ENCODE results near the gene MIF. TPM values are rescaled to one million over a fixed set of nuclear protein-coding genes. Genes with fewer than 3 reads are reported as not detected.

Gene MIF
- total RNA-seq, 2 experiments from 2014 or later: 1,485 to 1,525 TPM

GRCh38 chr22:23908587-23909205 is 14.5 kb downstream of the MIF start:
- ChIA-PET CTCF (interaction anchor here (1.2 kb wide), 1 partner anchor 15 kb away, joined by 8 read pairs; the partner anchor contains the start of gene MIF), POLR2A (interaction anchor here (1.0 to 9.5 kb wide), 2 partner anchors 11 to 51 kb away, joined by 3 to 125 read pairs; partner anchors contain the start of genes MIF and SLC2A11)
- Mint-ChIP-seq H3K36me3 (ENCODE audit: low read depth) (peaks cover 7% of the 10 kb centered on the region), H3K27me3 (no peaks in the 10 kb centered on the region), H3K4me3 (no peak overlapping the region), H3K4me1 (ENCODE audit: low read depth) (peaks cover 15% of the 10 kb centered on the region), H3K27ac (no peak overlapping the region), H3K9me3 (no peaks in the 10 kb centered on the region)
- ATAC-seq: no peak
- no peak for TF ChIP-seq CTCF (IDR thresholded peaks at IDR 0.05)
- no peak for DNase-seq
- intact Hi-C loops (cut with micrococcal nuclease): no loop called here

DNA sequence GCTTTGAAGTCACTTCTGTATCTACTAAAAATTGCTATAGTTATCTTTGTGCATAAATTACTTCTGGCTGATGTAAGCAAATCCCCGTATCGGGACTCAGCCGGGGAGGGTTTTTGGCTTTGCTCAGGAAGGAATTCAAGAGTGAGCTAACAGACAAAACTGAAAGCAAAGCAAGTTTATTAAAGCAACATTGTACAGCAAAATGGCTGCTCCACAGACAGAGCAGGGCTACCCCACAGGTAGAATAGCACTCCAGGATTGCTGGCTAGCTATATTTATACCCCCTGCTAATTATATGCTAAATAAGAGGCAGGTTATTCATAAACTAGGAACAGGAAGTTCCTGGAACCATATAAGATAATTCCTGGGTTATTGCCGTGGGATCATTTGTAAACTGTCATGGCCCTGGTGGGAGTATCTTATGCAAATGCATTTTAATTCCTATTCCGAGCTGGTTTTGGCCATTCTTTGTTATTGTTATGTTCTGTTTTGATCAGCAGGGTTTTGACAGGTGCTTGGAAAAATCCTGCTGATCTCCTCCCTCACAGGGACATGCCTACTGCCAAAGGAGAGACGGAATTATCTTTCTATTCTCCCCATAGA is 15.2 kb downstream of the MIF start:
- H3K27me3 Mint-ChIP-seq: no peaks in the 10 kb centered on the region
- no peak overlapping the region for H3K4me3 Mint-ChIP-seq
- TF ChIP-seq CTCF (IDR thresholded peaks at IDR 0.05): no peak
- H3K36me3 Mint-ChIP-seq (ENCODE audit: low read depth): peaks cover 7% of the 10 kb centered on the region
- CTCF ChIA-PET: interaction anchor here (0.7 to 1.2 kb wide), 2 partner anchors 15 to 21 kb away, joined by 3 to 8 read pairs; partner anchors contain the start of gene MIF
- intact Hi-C loops (cut with micrococcal nuclease): no loop called here
- peaks cover 19% of the 10 kb centered on the region for H3K4me1 Mint-ChIP-seq (ENCODE audit: low read depth)
- POLR2A ChIA-PET: interaction anchor here (0.6 to 9.5 kb wide), 2 partner anchors 12 to 254 kb away, joined by 4 to 125 read pairs; partner anchors contain the start of gene MIF
- H3K9me3 Mint-ChIP-seq: no peaks in the 10 kb centered on the region
- ATAC-seq: no peak
- no peak for DNase-seq
- H3K27ac Mint-ChIP-seq: no peak overlapping the region

DNA sequence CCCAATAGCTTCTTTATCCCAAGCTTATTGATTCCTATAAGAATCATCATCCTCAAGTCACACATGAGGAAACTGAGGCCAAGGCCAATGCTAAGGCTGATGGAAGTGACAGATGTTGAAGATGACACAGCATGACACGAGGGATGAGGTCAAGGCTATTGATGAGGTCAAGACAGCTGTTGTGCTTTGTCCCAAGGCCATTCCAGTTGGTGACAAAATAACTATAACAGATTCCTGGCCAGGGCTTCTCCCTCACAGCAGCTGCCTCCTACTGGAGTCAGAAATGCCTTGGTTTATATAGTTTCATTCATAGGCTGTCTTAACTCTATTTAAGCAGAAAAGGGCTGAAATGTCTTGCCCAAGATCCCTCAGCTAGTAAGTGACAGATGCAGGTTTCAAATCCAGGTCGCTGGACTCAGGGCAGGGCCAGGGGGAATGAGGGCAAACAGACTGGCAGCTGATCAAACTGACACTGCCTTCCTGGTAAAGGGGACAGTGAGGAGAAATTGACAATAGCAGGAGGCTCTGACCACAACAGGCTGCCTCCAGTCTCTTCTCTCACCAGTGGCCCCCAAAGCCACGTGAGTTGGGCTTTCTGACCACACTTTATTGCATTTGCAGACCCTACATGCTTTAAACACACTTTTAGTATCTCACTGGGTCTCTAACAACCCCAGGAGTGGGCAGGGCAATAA is 16.5 kb downstream of the MIF start:
- H3K4me1 Mint-ChIP-seq (ENCODE audit: low read depth): peaks cover 31% of the 10 kb centered on the region
- H3K4me3 Mint-ChIP-seq: no peak overlapping the region
- ChIA-PET POLR2A (interaction anchor here (3.5 to 9.5 kb wide), 2 partner anchors 7 to 13 kb away, joined by 24 to 125 read pairs; partner anchors contain the start of gene MIF), CTCF (interaction anchor here (0.7 to 2.2 kb wide), 2 partner anchors 16 to 22 kb away, joined by 3 to 12 read pairs; partner anchors contain the start of gene MIF)
- intact Hi-C loops (cut with micrococcal nuclease): no loop called here
- ATAC-seq (no peak), DNase-seq (no peak)
- TF ChIP-seq CTCF (IDR thresholded peaks at IDR 0.05): no peak
- no peaks in the 10 kb centered on the region for H3K27me3 Mint-ChIP-seq
- H3K36me3 Mint-ChIP-seq (ENCODE audit: low read depth): peaks cover 7% of the 10 kb centered on the region
- no peak overlapping the region for H3K27ac Mint-ChIP-seq
- no peaks in the 10 kb centered on the region for H3K9me3 Mint-ChIP-seq

DNA sequence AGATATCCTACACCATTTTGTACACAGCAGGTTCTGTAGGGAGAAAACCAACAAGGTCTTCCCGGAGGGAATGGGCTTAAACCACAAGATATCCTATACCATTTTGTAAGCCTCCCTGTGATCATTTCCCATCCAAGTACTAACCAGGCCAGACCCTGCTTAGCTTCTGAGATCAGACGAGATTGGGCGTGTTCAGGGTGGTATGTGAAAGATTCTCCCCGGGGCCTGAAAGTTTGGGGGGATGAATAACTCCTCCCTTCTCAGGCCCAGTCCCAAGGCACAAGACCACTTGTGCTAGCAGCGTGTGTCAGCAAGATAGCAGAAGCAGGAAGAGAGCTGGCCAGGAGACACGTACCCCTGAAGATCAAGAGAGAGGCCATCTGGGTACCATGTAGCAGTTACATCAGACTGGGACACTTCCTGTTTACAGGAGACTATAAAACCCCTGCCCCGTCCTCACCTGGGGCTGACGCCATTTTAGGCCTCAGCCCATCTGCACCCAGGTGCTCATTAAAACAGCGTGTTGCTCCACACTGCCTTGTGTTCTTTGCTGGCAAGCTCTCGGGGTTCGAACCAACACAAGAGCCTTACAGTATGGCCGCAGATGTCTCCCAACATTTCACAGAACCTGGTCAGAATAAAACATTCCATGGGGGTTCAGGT is 17.3 kb downstream of the MIF start:
- ATAC-seq (no peak), DNase-seq (no peak)
- intact Hi-C loops (cut with micrococcal nuclease): no loop called here
- no peak overlapping the region for H3K4me3 Mint-ChIP-seq
- no peak for TF ChIP-seq CTCF (IDR thresholded peaks at IDR 0.05)
- peaks cover 34% of the 10 kb centered on the region for H3K4me1 Mint-ChIP-seq (ENCODE audit: low read depth)
- no peaks in the 10 kb centered on the region for H3K9me3 Mint-ChIP-seq
- peaks cover 7% of the 10 kb centered on the region for H3K36me3 Mint-ChIP-seq (ENCODE audit: low read depth)
- CTCF ChIA-PET: interaction anchor here (1.2 to 2.2 kb wide), 3 partner anchors 8 to 17 kb away, joined by 3 to 12 read pairs (median 3); partner anchors contain the start of gene MIF
- no peaks in the 10 kb centered on the region for H3K27me3 Mint-ChIP-seq
- POLR2A ChIA-PET: interaction anchor here (0.7 to 9.5 kb wide), 3 partner anchors 8 to 148 kb away, joined by 3 to 125 read pairs (median 24); partner anchors contain the start of gene MIF
- peak overlapping the region; percentile 3 for H3K27ac Mint-ChIP-seq

Measured in activated CD8-positive, alpha-beta T cell treated with anti-CD3 and anti-CD28 coated beads for 36 hours (primary cell).